NCI-H748 (cell line): ENCODE measurements around the gene ACAP2.

Source experiments
- DNase-seq: peaks from one replicate; lab custom pipeline; 2025; ENCODE audit not compliant: unreplicated experiment; lab: John Stamatoyannopoulos, UW

ACAP2 gene

GRCh38 chr3:195263193-195263924 lies 179.5 kb downstream of the ACAP2 start:
- no peak for DNase-seq

- DNase-seq: no peak
Measured at GRCh38 chr3:195261925-195262324, 180.9 kb downstream of the ACAP2 start.

DNA sequence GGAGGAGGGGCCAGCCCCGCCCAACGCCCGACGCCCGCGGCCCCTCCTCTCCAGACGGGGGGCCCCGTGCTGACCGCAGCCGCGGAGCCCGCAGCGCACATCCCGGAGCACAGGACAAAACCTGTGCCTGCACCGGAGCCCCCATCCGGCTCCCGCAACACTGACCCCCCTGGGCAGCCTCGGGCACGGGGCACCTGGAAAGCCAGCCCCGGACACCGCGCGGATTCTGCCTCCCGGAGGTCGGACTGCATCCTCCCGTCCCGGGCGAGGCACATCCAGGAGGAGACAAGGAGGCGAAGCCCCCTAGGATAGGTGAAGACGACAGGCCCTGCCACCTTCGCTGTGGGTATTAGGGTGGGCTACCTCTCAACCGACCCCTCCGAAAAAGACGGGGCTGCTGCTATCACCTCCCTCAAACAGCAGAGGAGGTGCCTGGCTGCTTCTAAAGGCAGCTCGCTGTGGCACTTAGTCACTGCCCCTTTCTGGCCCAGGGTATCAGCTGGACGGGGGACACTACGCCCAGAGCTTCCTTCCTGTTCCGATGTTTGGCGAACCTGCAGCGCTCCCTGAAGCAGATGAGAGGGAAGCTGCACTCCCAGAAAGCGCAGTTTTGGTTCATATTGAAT lies 182.4 kb downstream of the ACAP2 start:
- DNase-seq: peak; percentile 62

GRCh38 chr3:195259475-195260279 lies 183.1 kb downstream of the ACAP2 start:
- DNase-seq: peak; percentile 84

GRCh38 chr3:195259154-195259474 lies 183.7 kb downstream of the ACAP2 start:
- no peak for DNase-seq

DNA sequence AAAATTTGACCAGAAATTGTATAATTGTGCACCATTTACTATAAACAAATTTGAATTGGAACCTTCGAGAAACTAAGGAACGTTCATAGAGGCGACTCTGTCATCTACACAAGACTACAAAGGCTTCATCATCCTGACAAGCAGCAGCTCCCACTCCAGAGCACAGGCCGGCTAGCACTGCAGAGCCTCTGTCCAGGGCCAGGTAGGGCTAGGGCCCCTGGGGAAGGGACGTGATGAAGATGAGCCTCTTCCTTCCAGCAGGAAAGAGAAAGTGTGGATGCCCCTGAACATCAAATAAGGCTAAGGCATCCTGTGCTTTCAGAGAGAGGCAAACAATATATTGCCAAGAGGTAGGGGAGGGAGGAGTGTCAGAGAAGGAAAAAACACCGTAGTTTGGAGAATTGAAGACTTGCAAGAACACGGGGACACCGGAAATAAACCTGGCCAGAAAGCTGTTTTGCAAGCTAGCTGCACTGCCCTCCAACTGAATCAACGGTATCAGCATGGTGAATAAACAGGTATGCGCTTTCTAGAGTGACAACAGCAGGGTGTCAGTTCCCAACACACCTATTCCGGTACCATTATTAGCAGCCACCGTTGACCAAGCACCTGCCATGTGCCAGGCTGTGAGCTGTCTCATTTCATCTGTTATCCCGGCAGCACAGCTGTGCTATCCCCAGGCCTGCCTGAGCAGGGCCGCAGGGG lies 184.2 kb downstream of the ACAP2 start:
- DNase-seq: peak; percentile 19

- DNase-seq: no peak
Measured at GRCh38 chr3:195257454-195258448, 185.1 kb downstream of the ACAP2 start.

- no peak for DNase-seq
Measured at GRCh38 chr3:195256639-195257453, 186.0 kb downstream of the ACAP2 start.

- no peak for DNase-seq
Measured at GRCh38 chr3:195255571-195256501, 187.0 kb downstream of the ACAP2 start.

DNA sequence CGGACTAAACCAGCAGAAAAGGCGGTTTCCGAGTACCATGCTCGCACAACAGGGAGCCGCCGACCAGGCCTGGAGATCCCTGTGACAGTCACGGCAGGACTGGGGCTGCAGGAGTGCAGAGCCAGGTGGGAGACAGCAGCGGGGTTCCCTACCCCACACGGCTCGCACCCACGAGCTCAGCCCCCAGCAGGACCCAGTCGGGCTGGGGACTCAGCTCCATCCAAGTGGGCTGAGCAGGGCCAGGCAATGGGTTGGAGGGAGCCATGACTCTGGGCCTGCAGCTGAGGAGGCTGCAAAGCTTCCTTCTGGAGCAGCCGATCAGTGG lies 187.7 kb downstream of the ACAP2 start:
- no peak for DNase-seq

GRCh38 chr3:195254454-195255175 lies 188.2 kb downstream of the ACAP2 start:
- no peak for DNase-seq

- DNase-seq: no peak
Measured at GRCh38 chr3:195253923-195254432, 188.8 kb downstream of the ACAP2 start.

GRCh38 chr3:195251336-195252065 lies 191.3 kb downstream of the ACAP2 start:
- DNase-seq: no peak

DNA sequence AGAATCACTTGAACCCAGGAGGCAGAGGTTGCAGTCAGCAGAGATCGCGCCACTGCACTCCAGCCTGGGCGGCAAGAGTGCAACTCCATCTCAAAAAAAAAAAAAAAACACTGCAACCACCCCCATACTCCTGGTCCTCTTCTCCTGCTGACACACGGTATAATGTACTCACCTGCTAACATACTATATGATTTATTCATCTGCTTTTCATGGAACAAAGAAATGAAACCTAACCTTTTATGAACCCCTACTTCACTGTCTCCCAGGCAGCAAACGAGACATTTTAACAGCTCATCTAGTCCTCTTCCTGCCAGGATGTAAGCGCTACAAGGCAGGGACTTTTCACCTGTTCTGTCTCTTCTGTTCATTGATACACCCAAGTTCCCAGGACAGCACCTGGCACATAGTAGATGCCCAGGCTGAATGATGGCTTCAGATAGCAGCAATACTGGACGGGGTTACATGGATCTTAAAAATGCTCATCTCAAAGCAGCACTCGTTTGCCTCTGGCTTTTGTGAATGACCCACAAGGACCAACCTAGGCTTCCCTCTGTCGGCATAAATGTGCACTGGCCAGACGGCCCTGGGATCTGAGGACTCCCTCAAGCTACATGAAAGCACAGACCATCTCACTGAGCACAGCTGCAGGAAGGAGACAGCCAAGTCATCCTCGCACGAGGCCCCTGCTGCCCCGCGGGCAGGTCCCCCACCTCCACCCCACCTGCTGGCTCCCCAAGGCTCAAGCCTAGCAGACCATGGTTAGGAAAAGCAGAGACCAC lies 192.2 kb downstream of the ACAP2 start:
- DNase-seq: no peak

GRCh38 chr3:195249858-195250464 lies 192.9 kb downstream of the ACAP2 start:
- DNase-seq: no peak
